ENCODE data around the gene CERS4.

Gene CERS4

GRCh38 chr19:8238251-8238650 is 29.1 kb downstream of the CERS4 start:
- peaks cover 0 to 9% (median 5%) of the 10 kb centered on the region in 5 experiments for H3K9me3 ChIP-seq (ENCODE audit: control extremely low read depth in 1 of 5, control insufficient read depth in 4 of 5, insufficient read depth in 2 of 5, low read depth in 1 of 5, low read length in 4 of 5)
- H3K4me3 ChIP-seq (ENCODE audit: control insufficient read depth in 1 of 7, extremely low read depth in 1 of 7, insufficient read depth in 4 of 7, low read depth in 2 of 7, low read length in 6 of 7) = no peak overlapping the region
- H3K4me1 ChIP-seq (ENCODE audit: control extremely low read depth in 1 of 4, control insufficient read depth in 4 of 4, insufficient read depth in 4 of 4, low read length in 3 of 4) = peaks cover 0 to 46% (median 38%) of the 10 kb centered on the region in 4 experiments
- H3K36me3 ChIP-seq (ENCODE audit: control insufficient read depth in 4 of 4, insufficient read depth in 4 of 4, low read length in 3 of 4) = peaks cover 0 to 8% (median under 1%) of the 10 kb centered on the region in 4 experiments
- no peaks in the 10 kb centered on the region for H3K27me3 ChIP-seq (replicated peaks in 2 of 5; ENCODE audit: control insufficient read depth in 4 of 5, insufficient read depth in 5 of 5, low read length in 4 of 5)
- ChIA-PET CTCF (interaction anchor here (0.9 kb wide), 1 partner anchor 10 kb away, joined by 3 read pairs; no protein-coding TSS in a partner anchor), POLR2A (interaction anchor here (0.6 kb wide), 1 partner anchor 262 kb away, joined by 4 read pairs; no protein-coding TSS in a partner anchor)
- H3K27ac ChIP-seq (ENCODE audit: insufficient read depth in 1 of 2, low read depth in 1 of 2, low read length in 2 of 2, poor library complexity in 1 of 2, severe bottlenecking in 2 of 2) = no peak overlapping the region
- 73% methylated on average over 1 of the region's 1 CpG for WGBS (ENCODE audit: insufficient coverage)
- DNase-seq = no peak

DNA sequence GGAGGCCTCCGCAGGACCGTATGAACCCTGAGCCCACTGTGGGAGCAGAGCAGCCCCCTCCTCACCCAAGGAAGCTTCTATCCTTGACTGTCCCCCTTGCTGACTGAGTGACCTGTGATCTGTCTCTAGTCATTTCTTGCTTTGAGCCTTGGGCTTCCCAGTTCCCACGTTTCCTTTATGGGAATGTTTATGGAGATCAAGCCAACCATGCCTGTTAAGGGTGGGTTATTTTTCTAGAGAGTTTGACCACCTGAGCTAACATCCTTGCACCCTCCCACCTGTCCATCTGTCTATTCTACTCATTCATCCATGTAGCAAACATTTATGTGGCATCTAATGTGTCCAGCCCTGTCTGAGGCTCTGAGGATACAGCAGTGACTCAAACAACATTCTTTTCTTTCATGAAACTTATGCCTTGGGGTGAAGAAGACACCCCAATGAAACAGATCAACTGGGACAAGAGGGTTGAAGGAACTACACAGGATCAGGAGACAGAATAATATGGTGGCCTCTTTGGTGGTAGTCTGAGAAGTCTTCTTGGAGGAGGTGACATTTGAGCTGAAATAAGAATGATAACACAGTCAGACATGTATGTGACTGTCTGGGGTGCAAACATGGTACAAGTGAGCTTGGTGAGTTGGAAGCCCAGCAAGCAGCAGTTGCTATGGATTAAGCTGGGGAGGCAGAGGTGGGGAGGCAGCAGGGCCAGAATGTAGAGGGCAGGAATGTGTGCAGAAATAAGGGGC is 30.5 kb downstream of the CERS4 start:
- ChIA-PET POLR2A (no interaction called here), CTCF (interaction anchor here (1.0 to 1.8 kb wide), 4 partner anchors 17 to 233 kb away, joined by 3 to 4 read pairs (median 3); partner anchors contain the start of gene CERS4)
- Histone ChIP-seq H3K4me3 (ENCODE audit: control insufficient read depth in 1 of 7, extremely low read depth in 1 of 7, insufficient read depth in 4 of 7, low read depth in 2 of 7, low read length in 6 of 7) (peak overlapping the region in 3 of 7 experiments; percentile 5 to 48 (median 34)), H3K4me1 (ENCODE audit: control extremely low read depth in 1 of 4, control insufficient read depth in 4 of 4, insufficient read depth in 4 of 4, low read length in 3 of 4) (peaks cover 0 to 46% (median 38%) of the 10 kb centered on the region in 4 experiments), H3K36me3 (ENCODE audit: control insufficient read depth in 4 of 4, insufficient read depth in 4 of 4, low read length in 3 of 4) (peaks cover 0 to 10% (median 1%) of the 10 kb centered on the region in 4 experiments), H3K27ac (ENCODE audit: insufficient read depth in 1 of 2, low read depth in 1 of 2, low read length in 2 of 2, poor library complexity in 1 of 2, severe bottlenecking in 2 of 2) (no peak overlapping the region), H3K9me3 (ENCODE audit: control extremely low read depth in 1 of 5, control insufficient read depth in 4 of 5, insufficient read depth in 2 of 5, low read depth in 1 of 5, low read length in 4 of 5) (peaks cover 0 to 12% (median 6%) of the 10 kb centered on the region in 5 experiments), H3K27me3 (replicated peaks in 2 of 5; ENCODE audit: control insufficient read depth in 4 of 5, insufficient read depth in 5 of 5, low read length in 4 of 5) (no peaks in the 10 kb centered on the region)
- DNase-seq = no peak
- no CpG with 5 or more reads among the region's 3 CpGs for WGBS (ENCODE audit: insufficient coverage)

- peak; percentile 96 to 99 (median 98) for DNase-seq
- POLR2A ChIA-PET = no interaction called here
- H3K4me3 ChIP-seq (ENCODE audit: control insufficient read depth in 1 of 7, extremely low read depth in 1 of 7, insufficient read depth in 4 of 7, low read depth in 2 of 7, low read length in 6 of 7) = peak overlapping the region in 4 of 7 experiments; percentile 5 to 48 (median 38)
- H3K27ac ChIP-seq (ENCODE audit: insufficient read depth in 1 of 2, low read depth in 1 of 2, low read length in 2 of 2, poor library complexity in 1 of 2, severe bottlenecking in 2 of 2) = no peak overlapping the region
- 20% methylated on average over 10 of the region's 17 CpGs for WGBS (ENCODE audit: insufficient coverage)
- no peaks in the 10 kb centered on the region for H3K27me3 ChIP-seq (replicated peaks in 2 of 5; ENCODE audit: control insufficient read depth in 4 of 5, insufficient read depth in 5 of 5, low read length in 4 of 5)
- CTCF ChIA-PET = interaction anchor here (0.6 to 1.8 kb wide), 6 partner anchors 18 to 320 kb away, joined by 3 to 4 read pairs (median 3); partner anchors contain the start of gene CERS4
- H3K36me3 ChIP-seq (ENCODE audit: control insufficient read depth in 4 of 4, insufficient read depth in 4 of 4, low read length in 3 of 4) = peaks cover 0 to 10% (median 1%) of the 10 kb centered on the region in 4 experiments
- peaks cover 0 to 12% (median 6%) of the 10 kb centered on the region in 5 experiments for H3K9me3 ChIP-seq (ENCODE audit: control extremely low read depth in 1 of 5, control insufficient read depth in 4 of 5, insufficient read depth in 2 of 5, low read depth in 1 of 5, low read length in 4 of 5)
- H3K4me1 ChIP-seq (ENCODE audit: control extremely low read depth in 1 of 4, control insufficient read depth in 4 of 4, insufficient read depth in 4 of 4, low read length in 3 of 4) = peaks cover 0 to 46% (median 38%) of the 10 kb centered on the region in 4 experiments
Observed at GRCh38 chr19:8240274-8241229, 31.4 kb downstream of the CERS4 start.

- Histone ChIP-seq H3K27ac (ENCODE audit: insufficient read depth in 1 of 2, low read depth in 1 of 2, low read length in 2 of 2, poor library complexity in 1 of 2, severe bottlenecking in 2 of 2) (no peak overlapping the region), H3K36me3 (ENCODE audit: control insufficient read depth in 4 of 4, insufficient read depth in 4 of 4, low read length in 3 of 4) (peaks cover 0 to 10% (median 1%) of the 10 kb centered on the region in 4 experiments), H3K4me3 (ENCODE audit: control insufficient read depth in 1 of 7, extremely low read depth in 1 of 7, insufficient read depth in 4 of 7, low read depth in 2 of 7, low read length in 6 of 7) (peak overlapping the region in 1 of 7 experiments; percentile 26), H3K27me3 (replicated peaks in 2 of 5; ENCODE audit: control insufficient read depth in 4 of 5, insufficient read depth in 5 of 5, low read length in 4 of 5) (no peaks in the 10 kb centered on the region), H3K4me1 (ENCODE audit: control extremely low read depth in 1 of 4, control insufficient read depth in 4 of 4, insufficient read depth in 4 of 4, low read length in 3 of 4) (peaks cover 0 to 46% (median 38%) of the 10 kb centered on the region in 4 experiments), H3K9me3 (ENCODE audit: control extremely low read depth in 1 of 5, control insufficient read depth in 4 of 5, insufficient read depth in 2 of 5, low read depth in 1 of 5, low read length in 4 of 5) (peaks cover 0 to 12% (median 6%) of the 10 kb centered on the region in 5 experiments)
- ChIA-PET CTCF (interaction anchor here (0.6 to 1.8 kb wide), 5 partner anchors 19 to 412 kb away, joined by 3 read pairs; no protein-coding TSS in a partner anchor), POLR2A (interaction anchor here (0.8 kb wide), 1 partner anchor 31 kb away, joined by 3 read pairs; no protein-coding TSS in a partner anchor)
- WGBS (ENCODE audit: insufficient coverage) = 86% methylated on average over 4 of the region's 4 CpGs
- DNase-seq = no peak
Observed at GRCh38 chr19:8241646-8242045, 32.5 kb downstream of the CERS4 start.

DNA sequence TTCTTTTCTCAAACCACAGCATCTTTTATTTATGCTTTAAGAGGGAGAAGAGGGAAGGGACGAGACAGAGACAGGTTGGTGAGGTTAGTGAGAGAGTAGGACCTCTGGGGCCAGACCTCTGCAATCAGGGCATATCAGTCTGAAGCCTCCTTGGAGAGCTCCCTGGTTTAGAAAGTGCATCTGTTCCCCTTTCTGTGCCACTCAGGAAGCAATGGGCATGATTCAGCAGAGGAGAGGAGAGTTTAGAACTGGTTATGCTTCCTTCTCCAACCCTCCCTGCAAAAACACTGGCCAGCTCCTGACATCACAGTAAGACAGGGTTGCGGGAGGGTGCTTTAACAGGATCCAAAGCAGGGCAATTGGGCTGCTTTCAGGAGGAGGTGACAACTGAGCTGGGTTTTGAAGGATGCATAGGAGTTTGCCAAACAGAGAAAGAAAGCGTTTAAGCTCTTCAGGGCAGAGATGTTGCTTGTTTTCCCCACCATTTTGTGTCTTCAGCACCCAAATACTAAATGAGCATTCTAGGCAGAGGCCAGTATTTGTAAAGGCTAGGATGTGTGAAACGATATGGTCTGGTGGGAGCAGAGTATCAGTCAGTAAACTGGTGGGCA is 33.1 kb downstream of the CERS4 start:
- Histone ChIP-seq H3K4me1 (ENCODE audit: control extremely low read depth in 1 of 4, control insufficient read depth in 4 of 4, insufficient read depth in 4 of 4, low read length in 3 of 4) (peaks cover 0 to 43% (median 38%) of the 10 kb centered on the region in 4 experiments), H3K36me3 (ENCODE audit: control insufficient read depth in 4 of 4, insufficient read depth in 4 of 4, low read length in 3 of 4) (peaks cover 0 to 10% (median 1%) of the 10 kb centered on the region in 4 experiments), H3K27ac (ENCODE audit: insufficient read depth in 1 of 2, low read depth in 1 of 2, low read length in 2 of 2, poor library complexity in 1 of 2, severe bottlenecking in 2 of 2) (no peak overlapping the region), H3K27me3 (replicated peaks in 2 of 5; ENCODE audit: control insufficient read depth in 4 of 5, insufficient read depth in 5 of 5, low read length in 4 of 5) (no peaks in the 10 kb centered on the region), H3K4me3 (ENCODE audit: control insufficient read depth in 1 of 7, extremely low read depth in 1 of 7, insufficient read depth in 4 of 7, low read depth in 2 of 7, low read length in 6 of 7) (peak overlapping the region in 1 of 7 experiments; percentile 26), H3K9me3 (ENCODE audit: control extremely low read depth in 1 of 5, control insufficient read depth in 4 of 5, insufficient read depth in 2 of 5, low read depth in 1 of 5, low read length in 4 of 5) (peaks cover 0 to 12% (median 6%) of the 10 kb centered on the region in 5 experiments)
- ChIA-PET POLR2A (interaction anchor here (0.8 kb wide), 1 partner anchor 32 kb away, joined by 3 read pairs; no protein-coding TSS in a partner anchor), CTCF (interaction anchor here (0.6 to 1.4 kb wide), 6 partner anchors 24 to 412 kb away, joined by 3 read pairs; no protein-coding TSS in a partner anchor)
- peak; percentile 31 to 77 (median 75) for DNase-seq
- 7% methylated on average over 2 of the region's 4 CpGs for WGBS (ENCODE audit: insufficient coverage)

GRCh38 chr19:8243146-8243545 is 34.0 kb downstream of the CERS4 start:
- Histone ChIP-seq H3K4me1 (ENCODE audit: control extremely low read depth in 1 of 4, control insufficient read depth in 4 of 4, insufficient read depth in 4 of 4, low read length in 3 of 4) (peaks cover 0 to 37% (median 36%) of the 10 kb centered on the region in 4 experiments), H3K27ac (ENCODE audit: insufficient read depth in 1 of 2, low read depth in 1 of 2, low read length in 2 of 2, poor library complexity in 1 of 2, severe bottlenecking in 2 of 2) (no peak overlapping the region), H3K9me3 (ENCODE audit: control extremely low read depth in 1 of 5, control insufficient read depth in 4 of 5, insufficient read depth in 2 of 5, low read depth in 1 of 5, low read length in 4 of 5) (peaks cover 0 to 12% (median 6%) of the 10 kb centered on the region in 5 experiments), H3K4me3 (ENCODE audit: control insufficient read depth in 1 of 7, extremely low read depth in 1 of 7, insufficient read depth in 4 of 7, low read depth in 2 of 7, low read length in 6 of 7) (no peak overlapping the region), H3K27me3 (replicated peaks in 2 of 5; ENCODE audit: control insufficient read depth in 4 of 5, insufficient read depth in 5 of 5, low read length in 4 of 5) (no peaks in the 10 kb centered on the region), H3K36me3 (ENCODE audit: control insufficient read depth in 4 of 4, insufficient read depth in 4 of 4, low read length in 3 of 4) (peaks cover 0 to 10% (median 1%) of the 10 kb centered on the region in 4 experiments)
- ChIA-PET POLR2A (no interaction called here), CTCF (interaction anchor here (0.9 to 1.2 kb wide), 5 partner anchors 9 to 299 kb away, joined by 3 to 5 read pairs (median 3); no protein-coding TSS in a partner anchor)
- WGBS (ENCODE audit: insufficient coverage) = 100% methylated on average over 3 of the region's 3 CpGs
- DNase-seq = no peak
